Hepatocyte (in vitro differentiated cells): ENCODE data around the gene OXER1.

ENCODE experiments used
- EZH2 ChIP-seq: fragments of 200-600 bp; sonication (generic); IDR thresholded peaks from 2 replicates; pipeline ENCODE4 v1.6.1; 2016; ENCODE audit warnings: antibody characterized with exemption, mild to moderate bottlenecking, borderline replicate concordance
- EZH2phosphoT487 ChIP-seq: fragments of 200-600 bp; sonication (generic); IDR thresholded peaks from one replicate; pipeline ENCODE4 v1.6.1; 2018; ENCODE audit warnings: antibody characterized with exemption, mild to moderate bottlenecking, low read depth, moderate library complexity; ENCODE audit not compliant: unreplicated experiment, severe bottlenecking
- TF ChIP-seq, protein P1 (sequence below): fragments of 200-600 bp; sonication (generic); IDR thresholded peaks from 2 replicates; pipeline ENCODE4 v1.5.1; 2016; ENCODE audit warnings: antibody characterized with exemption, mild to moderate bottlenecking; ENCODE audit not compliant: poor library complexity

DNA sequence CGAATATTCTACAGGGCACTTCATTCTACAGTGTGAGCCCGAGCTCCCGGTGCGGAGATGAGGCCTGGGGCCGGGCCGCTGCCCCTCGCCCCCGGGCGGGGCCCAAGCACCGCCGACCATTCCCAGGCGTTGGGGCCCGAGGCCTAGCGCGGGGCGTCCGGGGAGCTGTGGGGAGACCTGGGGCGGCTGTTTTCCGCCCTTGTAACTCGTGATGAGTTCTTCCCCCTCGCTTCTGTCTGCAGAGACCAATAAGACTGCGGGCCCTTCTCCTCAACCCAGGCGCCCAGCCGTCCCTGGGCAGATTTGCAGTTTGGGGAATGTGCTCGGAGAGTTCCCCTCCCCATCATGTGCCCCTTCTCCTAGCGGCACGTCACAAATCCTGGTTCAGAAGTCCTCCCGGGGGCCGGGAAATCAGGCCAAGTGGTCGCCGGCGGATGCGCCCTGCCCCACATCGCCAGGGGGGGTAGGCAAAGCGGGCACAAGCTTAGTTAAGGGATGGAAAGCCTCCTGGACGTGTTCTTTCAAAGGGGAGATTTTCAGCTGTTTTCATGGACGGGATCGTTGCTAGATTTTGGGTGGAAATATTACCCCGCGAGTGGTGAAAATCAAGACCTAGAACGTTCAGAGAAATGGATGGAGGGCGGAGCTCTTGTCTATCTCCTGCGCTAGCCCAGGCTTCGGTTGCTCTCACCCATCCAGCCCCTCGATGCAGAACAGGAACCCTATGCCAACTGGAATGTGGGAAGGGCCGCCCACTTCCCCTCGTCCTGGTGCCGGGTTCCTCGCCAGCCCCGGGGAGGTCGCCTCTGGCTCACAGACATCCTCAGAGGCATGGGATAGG lies 47.3 kb upstream of the OXER1 start:
- TF ChIP-seq, protein P1, sequence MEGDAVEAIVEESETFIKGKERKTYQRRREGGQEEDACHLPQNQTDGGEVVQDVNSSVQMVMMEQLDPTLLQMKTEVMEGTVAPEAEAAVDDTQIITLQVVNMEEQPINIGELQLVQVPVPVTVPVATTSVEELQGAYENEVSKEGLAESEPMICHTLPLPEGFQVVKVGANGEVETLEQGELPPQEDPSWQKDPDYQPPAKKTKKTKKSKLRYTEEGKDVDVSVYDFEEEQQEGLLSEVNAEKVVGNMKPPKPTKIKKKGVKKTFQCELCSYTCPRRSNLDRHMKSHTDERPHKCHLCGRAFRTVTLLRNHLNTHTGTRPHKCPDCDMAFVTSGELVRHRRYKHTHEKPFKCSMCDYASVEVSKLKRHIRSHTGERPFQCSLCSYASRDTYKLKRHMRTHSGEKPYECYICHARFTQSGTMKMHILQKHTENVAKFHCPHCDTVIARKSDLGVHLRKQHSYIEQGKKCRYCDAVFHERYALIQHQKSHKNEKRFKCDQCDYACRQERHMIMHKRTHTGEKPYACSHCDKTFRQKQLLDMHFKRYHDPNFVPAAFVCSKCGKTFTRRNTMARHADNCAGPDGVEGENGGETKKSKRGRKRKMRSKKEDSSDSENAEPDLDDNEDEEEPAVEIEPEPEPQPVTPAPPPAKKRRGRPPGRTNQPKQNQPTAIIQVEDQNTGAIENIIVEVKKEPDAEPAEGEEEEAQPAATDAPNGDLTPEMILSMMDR: no peak
- TF ChIP-seq EZH2: no peak
- TF ChIP-seq EZH2phosphoT487: no peak
